Panc1 (cell line): ENCODE results near the gene ADAMTSL2. TPM values are rescaled to one million over a fixed set of nuclear protein-coding genes. Genes with fewer than 3 reads are reported as not detected.

Source experiments
- ATAC-seq: fragments of 200-7000 bp; cut with Tn5 transposase; 2 replicates; pipeline ENCODE4 v1.9.1; 2020; ENCODE audit warnings: mild to moderate bottlenecking, moderate library complexity
- BruUV-seq: library from RNA; stranded (reverse); fragments of 400-500 nt; replicated peaks from 2 replicates; lab custom pipeline; 2021; lab: Mats Ljungman, UMichigan
- CTCF ChIA-PET: fragments of 300-600 bp; sonication (Branson Sonifier 250); formaldehyde crosslinking; loops from one replicate; lab custom pipeline; 2022; ENCODE audit warnings: antibody characterized with exemption; lab: Charles Lee
- POLR2A ChIA-PET: fragments of 300-600 bp; sonication (Branson Sonifier 250); formaldehyde crosslinking; loops from one replicate; lab custom pipeline; 2022; ENCODE audit warnings: antibody characterized with exemption; lab: Charles Lee
- DNase-seq: peaks from one replicate; pipeline ENCODE4 v3.0.0-alpha.2; 2010; ENCODE audit warnings: low read depth, low spot score
- H3K27ac ChIP-seq: 2 replicates; pipeline ENCODE4 v1.5.1; 2011; ENCODE audit warnings: mild to moderate bottlenecking, low read length, inconsistent platforms
- H3K27me3 ChIP-seq: fragments of 200-500 bp; sonication (Bioruptor generic); 2 replicates; pipeline ENCODE4 v1.6.0; 2014; ENCODE audit warnings: low read length, inconsistent platforms; ENCODE audit not compliant: control insufficient read depth, insufficient read depth
- H3K36me3 ChIP-seq: fragments of 200-500 bp; sonication (Bioruptor generic); 2 replicates; pipeline ENCODE4 v1.5.1; 2014; ENCODE audit warnings: inconsistent platforms, mild to moderate bottlenecking, low read length, moderate library complexity; ENCODE audit not compliant: control insufficient read depth, insufficient read depth
- H3K4me1 ChIP-seq: 2 replicates; pipeline ENCODE4 v1.5.1; 2011; ENCODE audit warnings: inconsistent platforms, mild to moderate bottlenecking, low read length, moderate library complexity; ENCODE audit not compliant: control insufficient read depth, insufficient read depth
- H3K4me3 ChIP-seq, 2 experiments: 2 replicates each; pipeline ENCODE4 v1.5.1; 2011 to 2012; ENCODE audit warnings: low read depth in 2 of 2, low read length in 2 of 2, mild to moderate bottlenecking in 2 of 2, inconsistent platforms in 1 of 2, moderate library complexity in 1 of 2
- H3K9me3 ChIP-seq: fragments of 200-500 bp; sonication (Bioruptor generic); 2 replicates; pipeline ENCODE4 v1.5.1; 2014; ENCODE audit warnings: low read depth, mild to moderate bottlenecking, inconsistent platforms, low read length, moderate library complexity; ENCODE audit not compliant: control insufficient read depth, insufficient read depth
- POLR2AphosphoS5 ChIP-seq: IDR thresholded peaks from 2 replicates; pipeline ENCODE4 v1.6.1; 2012; ENCODE audit warnings: mild to moderate bottlenecking, low read depth, low read length, moderate library complexity
- REST ChIP-seq, 2 experiments: IDR thresholded peaks; 2 replicates each; pipeline ENCODE4 v1.6.1; 2011 to 2012; ENCODE audit warnings: low read depth in 2 of 2, control low read depth in 1 of 2, low read length in 1 of 2, mild to moderate bottlenecking in 1 of 2, moderate library complexity in 1 of 2; ENCODE audit not compliant: insufficient read depth in 1 of 2
- SIN3A ChIP-seq: IDR thresholded peaks from 2 replicates; pipeline ENCODE4 v1.6.1; 2012; ENCODE audit warnings: low read depth, mild to moderate bottlenecking, low read length, moderate library complexity, borderline replicate concordance; ENCODE audit not compliant: insufficient read depth
- TCF7L2 ChIP-seq: IDR thresholded peaks from 2 replicates; pipeline ENCODE4 v1.6.1; 2011; ENCODE audit warnings: mild to moderate bottlenecking, low read depth, low read length, inconsistent platforms
- in situ Hi-C: cut with HindIII; loops from 2 replicates; pipeline ENCODE4 v1.10.0; 2016; ENCODE audit warnings: low sequenced_read_pairs, low pct_unique_long_range_greater_than_20kb
- intact Hi-C: fragments of 100-400 bp; cut with micrococcal nuclease; formaldehyde crosslinking; loops from one replicate; pipeline ENCODE4 v1.10.0; 2022; ENCODE audit not compliant: unreplicated experiment
- total RNA-seq: library from RNA; stranded (reverse); gene quantifications from one replicate; pipeline ENCODE4 v1.2.1, GENCODE V29; 2021; ENCODE audit not compliant: unreplicated experiment
- TF ChIP-seq, protein P1 (sequence below): fragments of 450-650 bp; IDR thresholded peaks from 2 replicates; pipeline ENCODE4 v1.5.1; 2017; ENCODE audit warnings: mild to moderate bottlenecking

The ADAMTSL2 gene
- total RNA-seq, 1 experiment from 2014 or later, result 0.10 TPM

- no peak overlapping the region for H3K27ac ChIP-seq
- in situ Hi-C loops, result no loop called here
- H3K4me3 ChIP-seq, result no peak overlapping the region
- ChIA-PET CTCF (no interaction called here), POLR2A (no interaction called here)
- H3K27me3 ChIP-seq, result no peaks in the 10 kb centered on the region
- H3K36me3 ChIP-seq, result no peaks in the 10 kb centered on the region
- DNase-seq, result no peak
- ATAC-seq, result no peak
- peaks cover 6% of the 10 kb centered on the region for H3K9me3 ChIP-seq
- intact Hi-C loops, result no loop called here
- no TSS peak for BruUV-seq
- no peaks in the 10 kb centered on the region for H3K4me1 ChIP-seq
- TF ChIP-seq, protein P1, sequence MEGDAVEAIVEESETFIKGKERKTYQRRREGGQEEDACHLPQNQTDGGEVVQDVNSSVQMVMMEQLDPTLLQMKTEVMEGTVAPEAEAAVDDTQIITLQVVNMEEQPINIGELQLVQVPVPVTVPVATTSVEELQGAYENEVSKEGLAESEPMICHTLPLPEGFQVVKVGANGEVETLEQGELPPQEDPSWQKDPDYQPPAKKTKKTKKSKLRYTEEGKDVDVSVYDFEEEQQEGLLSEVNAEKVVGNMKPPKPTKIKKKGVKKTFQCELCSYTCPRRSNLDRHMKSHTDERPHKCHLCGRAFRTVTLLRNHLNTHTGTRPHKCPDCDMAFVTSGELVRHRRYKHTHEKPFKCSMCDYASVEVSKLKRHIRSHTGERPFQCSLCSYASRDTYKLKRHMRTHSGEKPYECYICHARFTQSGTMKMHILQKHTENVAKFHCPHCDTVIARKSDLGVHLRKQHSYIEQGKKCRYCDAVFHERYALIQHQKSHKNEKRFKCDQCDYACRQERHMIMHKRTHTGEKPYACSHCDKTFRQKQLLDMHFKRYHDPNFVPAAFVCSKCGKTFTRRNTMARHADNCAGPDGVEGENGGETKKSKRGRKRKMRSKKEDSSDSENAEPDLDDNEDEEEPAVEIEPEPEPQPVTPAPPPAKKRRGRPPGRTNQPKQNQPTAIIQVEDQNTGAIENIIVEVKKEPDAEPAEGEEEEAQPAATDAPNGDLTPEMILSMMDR, result no peak
- no peak for TF ChIP-seq TCF7L2
- TF ChIP-seq REST (IDR thresholded peaks at IDR 0.05; ENCODE audit: insufficient read depth in 1 of 2, low read depth in 2 of 2, low read length in 1 of 2), result no peak
- TF ChIP-seq SIN3A, result no peak
- TF ChIP-seq POLR2AphosphoS5, result no peak
Observed at GRCh38 chr9:133594310-133594709, 59.8 kb downstream of the ADAMTSL2 start.

- H3K36me3 ChIP-seq, result no peaks in the 10 kb centered on the region
- TF ChIP-seq TCF7L2, result no peak
- no peak for TF ChIP-seq REST (IDR thresholded peaks at IDR 0.05; ENCODE audit: insufficient read depth in 1 of 2, low read depth in 2 of 2, low read length in 1 of 2)
- POLR2A ChIA-PET, result no interaction called here
- no peaks in the 10 kb centered on the region for H3K27me3 ChIP-seq
- CTCF ChIA-PET, result no interaction called here
- in situ Hi-C loops, result no loop called here
- H3K4me1 ChIP-seq, result no peaks in the 10 kb centered on the region
- no peak overlapping the region for H3K27ac ChIP-seq
- intact Hi-C loops, result no loop called here
- BruUV-seq, result no TSS peak
- H3K9me3 ChIP-seq, result peaks cover 6% of the 10 kb centered on the region
- no peak overlapping the region for H3K4me3 ChIP-seq
- ATAC-seq (no peak), DNase-seq (no peak)
Observed at GRCh38 chr9:133595910-133596309, 61.4 kb downstream of the ADAMTSL2 start.
